K562 (cell line): ENCODE results near the gene PTGIS. TPM values are rescaled to one million over a fixed set of nuclear protein-coding genes. Genes with fewer than 3 reads are reported as not detected.
A peak's percentile ranks its signal among the peaks of the same experiment; 100 is the strongest.

Source experiments
- BMI1 ChIP-seq: fragments of 150-350 bp; IDR thresholded peaks from 2 replicates; pipeline ENCODE4 v1.6.1; 2014; ENCODE audit warnings: low read length
- CHD7 ChIP-seq: fragments of 200-600 bp; sonication (generic); IDR thresholded peaks from one replicate; pipeline ENCODE4 v1.6.1; 2012; ENCODE audit warnings: mild to moderate bottlenecking, low read depth, low read length, inconsistent platforms
- CREM ChIP-seq: IDR thresholded peaks from 2 replicates; pipeline ENCODE4 v1.6.1; 2014; ENCODE audit warnings: antibody characterized with exemption, low read depth
- DEAF1 ChIP-seq: fragments of 450-650 bp; formaldehyde crosslinking; IDR thresholded peaks from 2 replicates; pipeline ENCODE4 v1.4.0; 2020; ENCODE audit warnings: mild to moderate bottlenecking, moderate library complexity
- ETS1 ChIP-seq: conservative IDR thresholded peaks from 2 replicates; pipeline ENCODE4 v1.6.1; 2011; ENCODE audit warnings: low read depth, mild to moderate bottlenecking, low read length; ENCODE audit not compliant: control insufficient read depth
- JUN ChIP-seq, 2 experiments: sonication (generic) in 1 of 2; formaldehyde crosslinking in 1 of 2; IDR thresholded peaks; 2 replicates each; pipeline versions ENCODE4 v1.6.1 to v1.8.0; 2012 to 2022; ENCODE audit warnings: borderline replicate concordance in 2 of 2, mild to moderate bottlenecking in 2 of 2, improper control_type of control experiment in 1 of 2, low read depth in 1 of 2, low read length in 1 of 2, missing genetic modification reagents in 1 of 2
- MIER1 ChIP-seq: fragments of 450-650 bp; IDR thresholded peaks from 2 replicates; pipeline ENCODE4 v1.6.1; 2016; ENCODE audit warnings: antibody characterized with exemption, mild to moderate bottlenecking, low read depth
- RBM17 ChIP-seq: fragments of 200-400 bp; formaldehyde crosslinking; IDR thresholded peaks from 2 replicates; pipeline ENCODE4 v1.6.1; 2017; ENCODE audit warnings: low read depth, mild to moderate bottlenecking, low read length, borderline replicate concordance
- SIN3A ChIP-seq, 2 experiments: fragments of 150-350 bp in 1 of 2; IDR thresholded peaks; 2 replicates each; pipeline ENCODE4 v1.6.1; 2011 to 2016; ENCODE audit warnings: borderline replicate concordance in 2 of 2, low read depth in 2 of 2, low read length in 2 of 2, mild to moderate bottlenecking in 2 of 2, moderate library complexity in 2 of 2; ENCODE audit not compliant: control insufficient read depth in 1 of 2
- SNAPC5 ChIP-seq: fragments of 250-450 bp; sonication (Bioruptor Pico); IDR thresholded peaks from 2 replicates; pipeline ENCODE4 v1.8.0; 2021; ENCODE audit warnings: moderate library complexity, mild to moderate bottlenecking, inconsistent platforms
- SREBF2 ChIP-seq: sonication (generic); formaldehyde crosslinking; IDR thresholded peaks from 2 replicates; pipeline ENCODE4 v1.4.0; 2020; ENCODE audit warnings: mild to moderate bottlenecking, missing genetic modification reagents
- TAF9B ChIP-seq: fragments of 450-650 bp; IDR thresholded peaks from 2 replicates; pipeline ENCODE4 v1.6.1; 2018; ENCODE audit warnings: mild to moderate bottlenecking; ENCODE audit not compliant: partially characterized antibody
- ZNF583 ChIP-seq: fragments of 250-450 bp; sonication (Bioruptor Pico); IDR thresholded peaks from 2 replicates; pipeline ENCODE4 v1.4.0; 2020
- ZNF778 ChIP-seq: fragments of 450-650 bp; formaldehyde crosslinking; IDR thresholded peaks from 2 replicates; pipeline ENCODE4 v1.4.0; 2020; ENCODE audit warnings: mild to moderate bottlenecking, moderate library complexity
- polyA plus RNA-seq, 8 experiments: library from polyadenylated mRNA; depleted of rRNA in 4 of 8; stranded (reverse) in 5 of 8; unstranded in 3 of 8; fragments of >200 nt; fragmentation: Nextera tagmentation in 2 of 8; fragmentation: Illumina TruSeq in 1 of 8; extraction: Ambion mirVana in 2 of 8; extraction: Trizol in 1 of 8; gene quantifications; 2 replicates each; pipeline versions ENCODE4 v1.2.1 to v1.2.3, GENCODE V29; 2011 to 2014; ENCODE audit warnings: inconsistent platforms in 1 of 8, missing spikeins in 1 of 8
- total RNA-seq, 7 experiments: library from RNA; depleted of rRNA in 6 of 7; stranded (reverse); fragments of >200 nt in 6 of 7; fragmentation: Illumina TruSeq in 2 of 7; extraction: Trizol in 2 of 7; gene quantifications; 2 replicates each; pipeline versions ENCODE4 v1.2.1 to v1.2.3, GENCODE V29; 2011 to 2021; ENCODE audit warnings: low replicate concordance in 1 of 7

Gene PTGIS
- total and polyA plus RNA-seq, 9 of the 15 experiments (the other 6 are each of a cell fraction or from before 2014, with no cell fraction given) = not detected

GRCh38 chr20:49482621-49483017 lies 85.3 kb downstream of the PTGIS start, which contains the start of gene KCNB1 (continued):
- TF ChIP-seq DEAF1 = no peak
- TF ChIP-seq ZNF583 (CRISPR knock-in tag) = no peak
- TF ChIP-seq ETS1 = no peak
- no peak for TF ChIP-seq SREBF2 (CRISPR knock-in tag)
- TF ChIP-seq CREM = peak; percentile 16; the same call in 1 of the 2 replicates
- TF ChIP-seq RBM17 = no peak
- TF ChIP-seq CHD7 = no peak
- no peak for TF ChIP-seq BMI1
- TF ChIP-seq TAF9B = no peak
- TF ChIP-seq MIER1 = peak; percentile 95
- no peak for TF ChIP-seq SNAPC5
- TF ChIP-seq SIN3A (IDR thresholded peaks at IDR 0.05; ENCODE audit: borderline replicate concordance in 2 of 2, control insufficient read depth in 1 of 2, low read depth in 2 of 2, low read length in 2 of 2) = peak in 1 of 2 experiments; percentile 70; a peak in 1 of 4 replicates
- TF ChIP-seq JUN (IDR thresholded peaks at IDR 0.05; ENCODE audit: borderline replicate concordance, low read depth, low read length) = no peak
- no peak for TF ChIP-seq JUN (CRISPR knock-in tag; IDR thresholded peaks at IDR 0.05; ENCODE audit: borderline replicate concordance)
- no peak for TF ChIP-seq ZNF778 (CRISPR knock-in tag)
